Lung microvascular endothelial cell (primary cell): ENCODE results near the gene GGT5. TPM values are rescaled to one million over a fixed set of nuclear protein-coding genes. Genes with fewer than 3 reads are reported as not detected.
"Not testable (repeated sequence)": the region's sequence is repeated elsewhere in the genome, so short reads cannot be mapped to it uniquely, and the experiment has no call there.

ENCODE experiments used
- DNase-seq, 2 donors: peaks; one replicate each; pipeline versions ENCODE4 v3.0.0 to v3.0.0-alpha.2; 2010; ENCODE audit warnings: low read depth in 2 of 2
- total RNA-seq: library from RNA; depleted of rRNA; stranded (reverse); fragments of >200 nt; gene quantifications from 2 replicates; pipeline ENCODE4 v1.2.1, GENCODE V29; 2014

GGT5 gene
- total RNA-seq, 1 donor from 2014 or later = 1.8 TPM

- no peak for DNase-seq
Observed at GRCh38 chr22:24232725-24233124, 12.2 kb downstream of the GGT5 start.

GRCh38 chr22:24232124-24232523 lies 12.8 kb downstream of the GGT5 start:
- no peak for DNase-seq

GRCh38 chr22:24231706-24232105 lies 13.2 kb downstream of the GGT5 start:
- DNase-seq = no peak

GRCh38 chr22:24230911-24231656 lies 13.8 kb downstream of the GGT5 start:
- DNase-seq = peak in 1 of 2 donors; percentile 28

GRCh38 chr22:24225951-24226350 lies 18.9 kb downstream of the GGT5 start:
- no peak for DNase-seq

GRCh38 chr22:24225044-24225601 lies 19.8 kb downstream of the GGT5 start:
- DNase-seq = no peak

GRCh38 chr22:24224468-24224867 lies 20.4 kb downstream of the GGT5 start:
- DNase-seq = no peak

- DNase-seq = no peak
Observed at GRCh38 chr22:24219750-24220149, 25.1 kb downstream of the GGT5 start.

- DNase-seq = no peak
Observed at GRCh38 chr22:24217384-24217783, 27.5 kb downstream of the GGT5 start.

- DNase-seq = no peak
Observed at GRCh38 chr22:24216541-24217209, 28.2 kb downstream of the GGT5 start.

GRCh38 chr22:24214467-24215285 lies 30.2 kb downstream of the GGT5 start:
- DNase-seq = no peak

- DNase-seq = not testable (repeated sequence)
Observed at GRCh38 chr22:24213111-24213510, 31.8 kb downstream of the GGT5 start.

GRCh38 chr22:24211716-24212115 lies 33.2 kb downstream of the GGT5 start:
- DNase-seq = not testable (repeated sequence)

GRCh38 chr22:24210409-24210808 lies 34.5 kb downstream of the GGT5 start:
- DNase-seq = not testable (repeated sequence)

- no peak for DNase-seq
Observed at GRCh38 chr22:24209687-24210086, 35.2 kb downstream of the GGT5 start.

- DNase-seq = no peak
Observed at GRCh38 chr22:24209016-24209415, 35.9 kb downstream of the GGT5 start.

GRCh38 chr22:24208012-24208749 lies 36.7 kb downstream of the GGT5 start:
- peak; percentile 92 to 98 for DNase-seq

GRCh38 chr22:24207264-24208011 lies 37.4 kb downstream of the GGT5 start:
- DNase-seq = peak in 1 of 2 donors; percentile 66

- peak in 1 of 2 donors; percentile 22 for DNase-seq
Observed at GRCh38 chr22:24206460-24207263, 38.2 kb downstream of the GGT5 start.
